Measurements from ENCODE around the gene DNTT.
A peak's percentile ranks its signal among the peaks of the same experiment; 100 is the strongest.

Gene DNTT

DNA sequence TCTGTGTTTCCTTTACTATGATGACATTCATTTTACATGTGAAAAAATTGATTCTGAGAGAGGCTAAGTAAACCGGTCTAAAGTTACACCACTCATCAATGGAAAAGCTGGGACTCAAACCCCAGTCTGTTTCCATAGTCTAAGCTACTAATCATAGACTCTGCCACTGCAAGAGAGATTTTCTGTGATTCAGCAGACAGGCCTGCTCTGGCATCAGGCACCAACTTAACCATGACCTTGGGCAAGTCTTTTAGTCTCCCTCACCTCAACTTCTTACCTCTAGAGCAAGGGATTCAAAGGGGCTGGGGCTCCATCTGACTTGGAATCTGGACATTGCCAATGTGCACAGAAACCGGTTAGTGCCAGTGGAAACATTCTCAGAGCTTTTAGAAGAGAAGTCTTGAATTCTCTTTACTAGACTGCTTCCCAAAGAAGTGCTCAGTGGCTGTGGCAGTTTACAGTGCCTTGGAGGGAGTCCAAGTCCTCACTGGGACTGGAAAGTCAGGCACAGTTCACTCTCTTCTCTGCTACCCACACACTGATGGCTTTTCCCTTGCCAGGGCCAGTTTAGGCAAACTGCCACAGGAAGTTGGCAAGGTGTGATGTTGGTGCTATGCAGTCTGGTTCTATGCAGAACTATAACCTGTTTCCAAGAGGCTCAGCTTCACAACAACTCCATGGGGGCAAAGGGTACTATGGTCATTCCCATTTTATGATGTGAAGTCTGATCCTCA is 28.4 kb upstream of the DNTT start:
- intact Hi-C loops (cut with DNase I), result no loop called here
- DNase-seq, result peak in 4 of 10 donors; percentile 15 to 86 (median 48)

DNA sequence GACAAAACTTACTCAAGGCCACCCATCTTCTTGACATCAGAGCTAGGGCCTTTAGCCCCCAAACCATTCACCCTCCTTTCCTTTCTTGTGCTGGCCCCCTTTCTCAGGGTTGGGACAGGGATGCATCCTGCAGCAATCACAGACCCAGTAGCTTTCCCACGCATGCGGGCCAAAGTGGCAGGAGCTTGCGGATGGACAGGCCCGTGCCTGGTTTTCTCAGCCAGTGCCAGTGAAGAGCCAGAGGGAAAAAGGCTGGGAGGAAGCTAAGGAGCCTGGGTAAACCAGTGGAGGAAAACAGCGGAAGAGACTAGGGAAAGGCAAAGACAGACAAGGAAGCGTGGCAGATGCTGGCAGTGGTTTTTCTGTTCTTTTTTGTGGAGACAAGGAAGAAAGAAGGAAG is 27.8 kb upstream of the DNTT start:
- intact Hi-C loops (cut with DNase I), result no loop called here
- DNase-seq, result no peak

DNA sequence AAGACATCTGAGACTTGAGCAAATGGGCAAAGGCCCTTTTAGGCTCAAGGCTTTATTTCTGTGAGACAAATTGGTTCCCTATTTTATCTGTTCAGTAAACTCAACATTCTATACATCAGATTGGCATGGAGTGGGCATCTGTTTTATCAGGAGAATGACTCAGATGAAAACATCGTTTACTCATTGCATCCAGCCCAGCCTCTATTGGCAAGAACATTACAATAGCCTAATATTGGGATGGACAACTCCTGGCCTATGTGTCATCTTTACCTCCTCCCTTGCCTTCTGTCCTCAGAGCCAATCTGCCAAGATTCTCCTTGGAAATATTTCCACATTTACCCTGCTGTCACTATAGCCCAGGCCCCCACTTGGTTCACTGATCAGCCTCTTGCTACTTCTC is 27.4 kb upstream of the DNTT start:
- intact Hi-C loops (cut with DNase I), result no loop called here
- DNase-seq, result no peak

DNA sequence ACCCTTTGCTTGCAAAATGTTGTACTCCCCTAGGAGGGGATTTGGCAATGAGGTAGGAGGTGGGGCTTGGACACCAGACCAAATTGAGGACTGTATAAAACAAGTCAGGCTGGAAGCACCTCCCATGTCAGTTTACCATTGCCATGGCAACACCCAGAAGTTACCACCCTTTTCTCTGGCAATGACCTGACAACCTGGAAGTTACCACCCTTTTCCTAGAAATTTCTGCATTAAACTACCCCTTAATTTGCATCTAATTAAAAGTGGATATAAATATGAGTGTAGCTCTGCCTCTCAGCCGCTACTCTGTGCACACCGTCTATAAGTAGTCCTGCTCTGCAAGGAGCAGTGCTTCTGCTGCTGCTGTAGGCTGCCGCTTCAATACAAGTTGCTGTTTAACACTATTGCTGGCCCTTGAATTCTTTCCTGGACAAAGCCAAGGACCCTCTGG is 25.0 kb upstream of the DNTT start:
- intact Hi-C loops (cut with DNase I), result no loop called here
- DNase-seq, result no peak

DNA sequence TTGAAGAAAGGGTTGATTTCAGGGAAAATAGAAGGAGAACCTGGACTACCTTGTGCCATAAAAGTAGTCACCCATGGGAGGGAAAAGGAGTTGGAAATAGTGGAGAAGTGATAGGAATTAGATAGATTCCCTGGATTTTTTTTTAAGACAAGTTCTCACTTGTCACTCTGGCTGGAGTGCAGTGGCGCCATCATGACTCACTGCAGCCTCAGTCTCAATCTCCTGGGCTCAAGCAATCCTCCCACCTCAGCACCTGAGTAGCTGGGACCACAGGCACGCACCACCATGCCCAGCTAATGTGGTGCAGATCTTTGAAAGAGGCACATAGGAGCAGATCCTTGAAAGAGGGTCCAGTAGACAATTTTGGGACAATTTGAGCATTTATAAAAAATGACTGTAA is 23.4 kb upstream of the DNTT start:
- no peak for DNase-seq
- intact Hi-C loops (cut with DNase I), result no loop called here

DNA sequence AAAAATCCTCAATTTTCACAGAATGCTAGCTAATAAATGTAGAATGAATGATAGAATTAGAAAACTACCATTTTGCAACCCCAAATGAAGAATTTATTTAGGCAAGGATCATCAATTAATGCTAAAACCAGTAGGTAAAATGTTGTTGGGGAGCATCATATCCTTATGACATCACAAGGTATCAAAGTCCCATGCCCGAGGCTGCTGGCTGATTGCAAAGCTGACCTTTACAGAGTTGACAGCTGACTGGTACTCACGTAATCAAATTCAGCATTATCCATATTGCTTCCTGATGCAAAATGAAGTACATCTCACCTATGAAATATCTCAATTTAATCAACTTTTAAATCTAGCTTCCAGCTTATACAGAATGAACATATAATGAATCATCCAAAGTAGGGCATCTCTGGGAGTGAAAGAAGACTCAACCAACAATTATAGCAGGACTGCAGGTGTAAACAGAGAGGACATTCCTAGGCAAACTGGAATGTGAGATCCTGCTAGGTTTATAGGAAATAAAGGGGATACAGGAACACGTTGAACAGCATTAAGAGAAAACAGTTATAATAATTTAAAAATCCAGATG is 22.7 kb upstream of the DNTT start:
- intact Hi-C loops (cut with DNase I), result no loop called here

DNA sequence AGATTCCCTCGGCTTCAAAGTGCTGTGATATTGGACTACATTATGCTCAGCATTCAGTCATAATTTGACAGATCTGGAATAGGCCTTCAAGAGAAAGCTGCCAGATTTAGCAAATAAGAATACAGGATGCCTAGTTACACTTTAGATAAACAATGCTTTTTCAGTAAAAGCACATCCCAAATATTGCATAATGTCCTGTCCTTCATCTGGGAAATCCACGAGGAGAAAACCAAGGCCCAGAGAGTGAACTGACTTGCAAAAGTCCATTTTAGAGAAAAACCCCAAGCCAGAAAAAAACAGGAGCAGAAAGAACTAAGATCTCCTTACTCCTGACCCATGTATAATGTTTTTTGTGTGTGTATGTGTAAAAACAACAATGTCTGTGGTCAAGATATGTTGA is 20.9 kb upstream of the DNTT start:
- intact Hi-C loops (cut with DNase I), result no loop called here
- DNase-seq, result no peak

More for the DNA sequence above, 22.7 kb upstream of the DNTT start:
- DNase-seq, result no peak

DNA sequence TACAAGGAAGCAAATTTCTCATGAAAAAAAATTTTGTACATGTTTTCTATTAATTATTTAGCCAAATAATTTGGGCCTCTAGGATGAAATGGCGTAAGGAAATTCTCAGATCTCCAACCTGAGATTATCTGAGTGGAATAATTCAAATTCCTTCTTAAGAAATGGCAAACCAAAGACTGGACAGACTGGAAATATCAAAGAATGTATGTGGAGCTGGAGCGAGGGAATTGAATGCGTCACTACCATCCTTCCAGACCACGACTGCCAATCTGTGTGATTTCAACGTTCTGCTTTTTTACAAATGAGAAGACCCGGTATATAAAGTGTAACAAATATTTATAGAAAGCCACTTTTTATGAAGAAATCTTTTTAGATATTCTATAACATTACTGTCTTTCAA is 20.5 kb upstream of the DNTT start:
- DNase-seq, result no peak
- intact Hi-C loops (cut with DNase I), result no loop called here

DNA sequence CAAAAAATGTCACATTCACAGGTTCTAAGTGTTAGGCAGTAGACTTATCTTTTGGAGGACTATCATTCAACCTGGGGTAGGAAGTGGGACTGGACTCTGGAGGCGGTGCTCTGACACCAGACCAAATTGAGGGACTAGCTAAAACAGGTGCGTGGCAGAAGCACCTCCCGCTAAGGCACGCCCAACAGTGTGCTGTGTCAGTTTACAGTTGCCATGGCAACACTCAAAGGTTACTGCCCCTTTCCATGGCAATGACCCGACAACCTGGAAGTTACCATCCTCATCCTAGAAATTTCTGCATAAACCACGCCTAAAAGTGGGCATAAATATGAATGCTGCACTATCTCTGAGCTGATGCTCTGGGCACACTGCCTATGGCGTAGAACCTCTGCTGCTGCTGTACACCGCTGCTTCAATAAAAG is 18.9 kb upstream of the DNTT start:
- DNase-seq, result no peak
- intact Hi-C loops (cut with DNase I), result no loop called here

DNA sequence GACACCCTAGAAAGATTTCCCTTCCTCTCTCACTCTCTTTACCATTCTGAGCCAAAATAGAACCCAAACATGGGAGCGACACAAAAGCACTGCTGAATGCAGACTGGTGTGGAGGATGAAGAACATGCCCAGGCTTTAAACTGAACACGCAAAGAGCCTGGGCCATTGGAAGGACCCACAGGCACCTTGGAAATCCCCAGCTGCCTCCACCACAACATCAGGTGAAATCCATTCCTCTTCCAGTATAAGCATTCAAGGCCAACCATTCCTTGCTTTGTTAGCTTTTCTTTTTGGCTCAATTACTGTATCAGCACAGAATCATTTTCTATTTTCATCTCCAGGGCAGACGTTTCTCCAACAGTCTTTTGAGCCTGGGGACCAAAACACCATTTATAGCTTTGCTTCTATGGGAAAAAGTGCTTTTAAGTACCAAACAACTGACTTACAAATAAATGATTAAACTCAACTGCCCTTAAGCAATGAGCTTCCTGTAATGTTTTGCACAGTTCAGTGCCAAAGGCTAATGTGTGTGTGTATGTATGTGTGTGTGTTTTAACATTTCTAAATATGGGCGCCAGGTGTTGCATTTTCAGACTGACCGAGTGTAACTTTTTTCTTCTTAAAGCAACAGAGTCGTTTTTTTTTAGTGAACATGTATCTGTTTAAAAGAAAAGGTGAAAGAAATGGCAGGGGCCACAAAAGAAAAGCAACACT is 16.7 kb upstream of the DNTT start:
- intact Hi-C loops (cut with DNase I), result no loop called here
- DNase-seq, result no peak

DNA sequence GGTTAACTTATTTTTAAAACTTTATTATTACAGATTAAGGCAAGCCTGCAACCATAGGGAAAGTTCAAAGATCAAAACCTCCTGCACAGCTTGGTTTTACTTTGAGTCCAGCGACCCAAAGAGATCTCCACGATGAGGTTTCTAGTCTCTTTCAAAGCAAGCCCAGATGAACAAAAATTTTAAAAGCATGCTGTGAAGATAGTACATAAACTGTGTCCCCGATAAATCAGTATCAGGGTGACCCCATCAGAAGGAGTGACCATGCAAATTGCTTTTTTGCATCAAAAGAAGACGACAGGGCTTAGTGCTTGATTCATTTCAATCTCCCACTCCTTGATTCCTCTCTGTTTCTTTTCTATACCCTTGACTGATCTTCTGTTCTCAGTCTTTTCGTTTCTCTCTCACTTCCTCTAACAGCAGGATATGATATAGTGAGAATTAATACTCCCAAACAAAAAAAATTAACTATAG is 16.0 kb upstream of the DNTT start:
- intact Hi-C loops (cut with DNase I), result no loop called here
- DNase-seq, result no peak

DNA sequence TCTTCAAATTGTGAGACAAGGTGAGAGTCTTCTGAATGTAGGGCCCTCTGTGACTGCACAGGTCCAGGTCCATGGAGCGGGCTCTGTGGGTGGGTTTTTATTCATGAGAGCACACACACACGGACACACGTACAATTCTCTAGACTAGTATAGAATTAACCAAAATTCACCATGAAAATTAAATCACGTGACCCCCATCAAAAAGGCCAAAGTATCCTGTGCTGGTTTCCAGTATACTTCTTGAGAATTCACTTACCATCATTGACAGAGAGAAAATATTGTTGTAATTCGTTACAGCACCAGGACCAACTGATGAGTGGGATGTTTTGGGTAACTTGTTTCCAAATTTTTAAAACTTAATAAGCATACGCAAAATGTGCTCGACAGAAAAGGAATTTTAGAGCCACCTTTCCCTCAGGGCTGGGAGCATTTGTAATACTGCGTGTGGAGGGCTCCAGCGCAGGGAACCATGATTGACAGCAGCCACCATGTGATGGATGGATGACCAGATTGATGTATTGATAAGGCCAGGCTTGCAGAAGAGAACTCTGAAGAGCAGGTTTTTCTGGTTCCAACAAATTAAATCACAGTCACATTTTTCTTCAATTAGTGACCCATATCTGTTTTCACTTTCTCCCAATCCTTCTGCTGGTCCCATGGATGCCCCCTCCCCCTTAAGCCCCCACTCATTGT is 14.9 kb upstream of the DNTT start:
- intact Hi-C loops (cut with DNase I), result no loop called here
- DNase-seq, result no peak

DNA sequence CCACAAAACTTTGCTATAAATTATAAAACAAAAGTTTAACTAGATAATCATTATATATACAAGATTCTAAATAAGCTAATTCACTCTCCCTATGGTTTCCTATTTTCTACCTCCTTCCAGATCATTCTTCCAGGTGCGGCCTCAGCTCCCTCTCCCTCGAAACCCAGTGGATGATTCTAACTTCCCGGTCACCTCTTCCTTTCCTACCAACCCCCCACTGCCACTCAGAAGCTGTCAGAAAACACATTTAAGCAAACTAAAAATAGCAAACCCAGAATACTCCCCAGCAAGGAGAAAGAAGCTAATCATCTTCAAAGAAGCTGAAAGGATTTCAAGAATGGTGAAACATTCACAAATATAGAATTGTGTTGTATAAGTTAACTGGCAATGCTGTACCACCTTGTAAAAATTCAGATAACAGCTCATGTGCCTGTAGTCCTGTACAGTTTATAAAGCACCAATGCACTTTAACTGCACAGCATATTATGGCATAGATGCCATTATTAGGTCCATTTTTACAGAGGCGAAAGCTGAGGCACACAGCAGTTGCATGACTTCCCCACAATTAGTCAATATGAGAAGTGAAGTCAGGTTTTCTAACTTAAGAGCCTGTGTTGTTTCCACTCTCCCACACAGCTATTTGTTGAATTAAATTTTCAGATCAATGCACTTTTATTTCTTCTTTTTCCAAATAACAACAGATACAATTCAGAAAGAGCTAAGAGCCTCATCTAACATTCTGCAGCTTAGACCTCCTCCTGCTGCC is 13.7 kb upstream of the DNTT start:
- intact Hi-C loops (cut with DNase I), result loop anchor here (10.0 kb wide), 1 partner anchor 596 kb away; the partner anchor contains the start of gene TCTN3
- no peak for DNase-seq

DNA sequence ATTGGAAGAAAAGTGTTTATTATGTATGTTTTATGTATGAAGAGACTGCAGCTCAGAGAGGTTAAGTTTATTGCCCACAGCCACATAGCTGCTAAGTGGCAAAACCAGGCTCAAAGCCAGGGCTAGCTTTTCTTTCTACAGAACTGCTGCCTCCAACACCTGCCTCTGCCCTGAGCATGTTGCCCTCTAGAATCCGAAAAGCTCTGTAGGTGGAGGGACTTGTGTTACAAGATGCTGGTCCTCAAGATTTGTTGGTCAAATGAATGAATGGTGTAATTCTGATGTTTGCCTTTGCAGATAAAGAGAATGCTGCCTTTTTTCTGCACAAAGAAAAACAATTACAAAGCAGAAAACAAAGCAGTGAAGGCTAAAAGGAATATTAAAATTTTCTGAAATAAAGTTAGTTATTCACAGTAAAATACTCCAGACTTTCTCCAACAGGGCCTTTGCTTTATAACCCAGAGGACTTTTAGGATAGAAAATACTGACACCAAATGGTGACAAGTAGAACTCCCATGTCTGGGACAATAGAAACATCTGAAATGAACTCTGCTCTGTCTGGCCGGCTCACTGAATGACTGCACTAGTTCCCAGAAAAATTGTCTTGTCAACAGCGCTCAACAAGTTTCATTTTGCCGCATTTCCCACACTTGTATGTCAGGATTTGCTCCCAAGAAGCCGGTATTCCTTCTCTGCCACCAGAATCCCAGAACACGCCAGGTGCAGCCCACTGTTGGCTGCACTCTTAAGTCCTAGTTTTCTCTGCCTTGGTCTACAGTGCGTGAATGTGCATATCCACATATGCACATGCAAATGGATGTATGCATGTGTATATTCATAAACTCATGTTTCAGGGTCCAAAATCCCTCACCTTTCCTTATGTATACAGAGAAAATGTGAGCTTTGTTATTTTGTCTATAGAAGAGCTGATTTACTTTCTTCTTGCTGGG is 11.0 kb upstream of the DNTT start:
- peak in 2 of 10 donors; percentile 16 to 23 for DNase-seq
- intact Hi-C loops (cut with DNase I), result loop anchor here (1.0 to 10.0 kb wide), 3 partner anchors 64 to 598 kb away; partner anchors contain the start of gene TCTN3

DNA sequence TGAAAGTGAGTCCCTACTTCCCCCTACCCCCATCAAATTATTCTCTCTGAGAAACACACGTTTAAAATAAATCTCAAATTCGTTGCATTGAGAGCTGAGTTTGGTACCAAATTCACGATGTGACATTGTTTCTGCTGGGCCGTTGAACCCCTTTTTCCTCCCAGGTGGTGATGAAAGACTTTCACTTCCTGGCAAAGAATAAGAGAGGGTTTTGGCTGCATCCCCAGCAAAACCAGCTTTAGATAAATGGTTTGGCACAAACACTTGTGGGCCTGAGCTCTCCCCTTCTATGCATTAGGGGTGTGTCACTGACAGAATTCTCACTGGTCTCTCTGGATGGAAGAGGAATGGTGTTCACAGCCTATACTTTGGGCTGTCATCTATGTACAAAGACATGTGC is 8.8 kb upstream of the DNTT start:
- intact Hi-C loops (cut with DNase I), result loop anchor here (10.0 kb wide), 1 partner anchor 601 kb away; the partner anchor contains the start of gene TCTN3
- DNase-seq, result no peak

DNA sequence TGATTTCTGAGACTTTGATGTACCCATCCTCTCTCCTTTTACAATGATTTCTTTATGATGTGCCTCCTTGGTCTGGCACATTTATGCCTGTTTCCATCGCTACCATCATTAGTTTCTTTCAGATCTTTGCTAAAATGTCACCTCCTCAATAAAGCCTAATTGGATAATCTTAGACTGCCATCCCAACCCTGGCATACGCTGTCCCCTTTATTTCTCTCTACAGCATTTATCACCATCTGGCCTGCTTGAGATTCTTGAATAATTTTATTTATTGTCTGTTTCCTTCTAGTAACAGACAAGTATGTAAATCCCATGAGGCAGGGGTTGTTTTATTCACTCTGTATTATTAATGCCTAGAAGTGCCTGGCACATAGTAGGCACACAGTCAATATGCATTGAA is 6.7 kb upstream of the DNTT start:
- no peak for DNase-seq
- intact Hi-C loops (cut with DNase I), result loop anchor here (10.0 kb wide), 1 partner anchor 603 kb away; the partner anchor contains the start of gene TCTN3

DNA sequence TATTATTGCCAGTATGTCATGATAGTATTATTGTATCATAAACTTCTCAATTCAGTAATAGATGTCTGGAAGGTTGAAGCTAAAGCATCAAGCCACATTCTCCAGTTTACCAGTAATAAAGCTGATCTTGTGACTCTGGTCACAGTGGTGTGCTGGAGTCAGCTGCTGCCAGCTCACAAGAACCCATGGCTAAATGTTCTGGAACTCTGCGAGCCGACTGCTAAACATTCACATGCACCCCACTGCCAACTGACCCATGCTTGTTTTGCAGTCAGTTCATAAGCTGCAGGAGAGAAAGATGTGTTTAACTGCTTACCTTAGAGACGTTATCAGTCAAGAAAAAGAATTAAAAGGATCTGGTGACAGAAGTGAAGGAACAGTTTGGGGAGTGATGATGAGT is 5.9 kb upstream of the DNTT start:
- no peak for DNase-seq
- intact Hi-C loops (cut with DNase I), result loop anchor here (10.0 kb wide), 1 partner anchor 604 kb away; the partner anchor contains the start of gene TCTN3

DNA sequence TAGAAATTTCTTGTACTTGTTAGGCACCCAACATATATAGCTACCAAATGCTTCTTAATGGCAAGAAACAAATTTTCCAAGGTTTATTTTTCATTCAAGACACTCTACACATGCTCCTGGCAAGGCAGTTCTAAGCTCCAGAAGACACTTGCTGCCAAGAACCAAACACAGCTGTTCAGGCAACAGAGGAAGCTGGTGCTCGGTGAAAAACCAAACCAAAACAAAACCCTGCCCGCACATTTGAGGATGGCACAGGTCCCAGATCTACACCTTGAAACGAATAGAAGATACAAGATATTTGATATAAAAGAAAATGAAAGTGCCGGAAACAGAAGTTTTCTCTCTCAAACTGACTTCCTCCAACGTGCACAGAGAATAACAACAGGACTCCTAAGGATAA is 4.9 kb upstream of the DNTT start:
- DNase-seq, result no peak
- intact Hi-C loops (cut with DNase I), result loop anchor here (10.0 kb wide), 1 partner anchor 605 kb away; the partner anchor contains the start of gene TCTN3

DNA sequence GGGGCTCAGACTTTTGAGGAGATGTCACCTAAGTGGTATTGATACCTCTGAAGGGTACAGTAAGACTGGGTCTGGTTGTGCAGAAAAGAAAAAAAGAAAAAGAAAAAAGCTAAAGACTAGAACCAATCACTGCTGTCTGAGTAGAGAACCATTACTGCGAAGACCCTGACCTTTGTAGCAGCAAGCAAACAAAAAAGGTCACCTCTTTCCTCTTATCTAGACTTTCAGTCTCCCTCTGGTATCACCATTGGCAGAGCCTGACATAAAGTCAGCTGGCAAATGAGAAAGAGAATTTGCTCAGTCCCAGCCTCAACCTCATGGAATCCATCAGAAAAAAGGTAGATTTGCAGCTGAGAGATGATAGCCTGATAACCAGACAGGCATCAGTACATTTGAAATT is 2.6 kb upstream of the DNTT start:
- DNase-seq, result no peak
- intact Hi-C loops (cut with DNase I), result no loop called here
